Loucy (cell line): Measurements from ENCODE around the gene NCOA7.

ENCODE experiments used
- H2AFZ ChIP-seq: fragments of 200-600 bp; sonication (generic); 2 replicates; pipeline ENCODE4 v1.6.0; 2016; ENCODE audit warnings: antibody characterized with exemption, mild to moderate bottlenecking, low read length, moderate library complexity
- H3F3A ChIP-seq: fragments of 200-600 bp; 2 replicates; pipeline ENCODE4 v1.6.0; 2016; ENCODE audit warnings: antibody characterized with exemption, low read depth, mild to moderate bottlenecking
- H3K27me3 ChIP-seq: fragments of 200-600 bp; sonication (generic); 2 replicates; pipeline ENCODE4 v1.6.1; 2014; ENCODE audit warnings: low read length, mild to moderate bottlenecking; ENCODE audit not compliant: insufficient read depth, poor library complexity, severe bottlenecking
- H3K36me3 ChIP-seq: fragments of 200-600 bp; sonication (generic); 2 replicates; pipeline ENCODE4 v1.6.1; 2016; ENCODE audit warnings: low read length; ENCODE audit not compliant: insufficient read depth
- H3K4me1 ChIP-seq: fragments of 200-600 bp; sonication (generic); 2 replicates; pipeline ENCODE4 v1.5.1; 2014; ENCODE audit warnings: low read length, mild to moderate bottlenecking; ENCODE audit not compliant: insufficient read depth, poor library complexity, severe bottlenecking
- H3K4me2 ChIP-seq: fragments of 200-600 bp; sonication (generic); 2 replicates; pipeline ENCODE4 v1.6.0; 2014; ENCODE audit warnings: antibody characterized with exemption, low read length, low read depth, mild to moderate bottlenecking; ENCODE audit not compliant: poor library complexity, severe bottlenecking
- H3K4me3 ChIP-seq: fragments of 200-600 bp; sonication (generic); 2 replicates; pipeline ENCODE4 v1.5.1; 2014; ENCODE audit warnings: low read length, mild to moderate bottlenecking, mixed read lengths; ENCODE audit not compliant: poor library complexity, severe bottlenecking
- H3K79me2 ChIP-seq: fragments of 200-600 bp; sonication (generic); 2 replicates; pipeline ENCODE4 v1.6.1; 2014; ENCODE audit warnings: low read length; ENCODE audit not compliant: insufficient read depth
- H3K9ac ChIP-seq: fragments of 200-600 bp; sonication (generic); 2 replicates; pipeline ENCODE4 v1.6.0; 2014; ENCODE audit warnings: mild to moderate bottlenecking, low read depth, low read length, moderate library complexity; ENCODE audit not compliant: poor library complexity, severe bottlenecking
- H3K9me2 ChIP-seq: fragments of 200-600 bp; sonication (generic); replicated peaks from 2 replicates; pipeline ENCODE4 v1.6.1; 2016; ENCODE audit warnings: low read depth, low read length, mixed read lengths
- H3K9me3 ChIP-seq: fragments of 200-600 bp; sonication (generic); 2 replicates; pipeline ENCODE4 v1.6.1; 2014; ENCODE audit warnings: mild to moderate bottlenecking, antibody characterized with exemption, low read length, low read depth; ENCODE audit not compliant: insufficient read depth
- H4K20me1 ChIP-seq: fragments of 200-600 bp; sonication (generic); 2 replicates; pipeline ENCODE4 v1.6.0; 2014; ENCODE audit warnings: antibody characterized with exemption, low read length, mild to moderate bottlenecking; ENCODE audit not compliant: insufficient read depth, poor library complexity, severe bottlenecking
- CTCF ChIP-seq: fragments of 200-600 bp; sonication (generic); conservative IDR thresholded peaks from 2 replicates; pipeline ENCODE4 v1.5.1; 2014; ENCODE audit warnings: mild to moderate bottlenecking, antibody characterized with exemption, low read length
- EZH2phosphoT487 ChIP-seq: fragments of 200-600 bp; IDR thresholded peaks from 2 replicates; pipeline ENCODE4 v1.6.1; 2018; ENCODE audit warnings: antibody characterized with exemption, mild to moderate bottlenecking, moderate library complexity, borderline replicate concordance

NCOA7 gene

DNA sequence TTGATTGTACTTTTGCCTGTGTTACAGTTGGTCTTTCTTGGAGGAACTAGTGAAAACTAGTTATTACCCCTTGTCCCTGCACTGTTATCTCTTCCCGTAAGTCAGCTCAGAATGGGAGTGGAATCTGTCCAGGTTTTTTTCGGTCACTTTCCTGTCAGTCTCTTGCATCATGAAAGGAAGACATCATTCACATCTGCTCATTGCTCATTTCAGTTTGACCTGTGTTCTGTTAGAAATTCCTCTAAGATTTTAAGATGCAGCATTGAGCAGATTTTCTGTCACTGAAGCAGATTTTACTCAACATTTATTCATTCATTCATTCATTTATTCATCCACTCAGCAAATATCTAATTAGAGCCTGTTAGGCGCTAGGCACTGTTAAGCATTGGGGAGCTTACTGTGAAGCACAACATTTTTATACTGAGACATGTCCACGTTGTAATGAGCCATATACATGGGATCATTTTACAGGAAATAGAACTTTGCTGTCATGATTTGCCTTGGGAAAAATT, 132.7 kb downstream of the NCOA7 start:
- peaks cover 45% of the 10 kb centered on the region for H3K4me1 ChIP-seq
- H3K4me2 ChIP-seq: peak overlapping the region; percentile 65

GRCh38 chr6:125924169-125924568, 133.4 kb downstream of the NCOA7 start:
- H4K20me1 ChIP-seq: no peaks in the 10 kb centered on the region
- no peak overlapping the region for H2AFZ ChIP-seq
- H3F3A ChIP-seq: peaks cover 3% of the 10 kb centered on the region; the same call in 1 of the 2 replicates
- TF ChIP-seq EZH2phosphoT487 (no peak), CTCF (no peak)
- H3K36me3 ChIP-seq: peaks cover 47% of the 10 kb centered on the region; the same call in 1 of the 2 replicates
- H3K9ac ChIP-seq: peak overlapping the region; percentile 56
- no peaks in the 10 kb centered on the region for H3K27me3 ChIP-seq
- peaks cover 38% of the 10 kb centered on the region for H3K4me1 ChIP-seq
- no peaks in the 10 kb centered on the region for H3K79me2 ChIP-seq
- no peaks in the 10 kb centered on the region for H3K9me3 ChIP-seq
- H3K4me2 ChIP-seq: peak overlapping the region; percentile 65
- no peaks in the 10 kb centered on the region for H3K9me2 ChIP-seq
- H3K4me3 ChIP-seq: peak overlapping the region; percentile 52

More for the DNA sequence above, 132.7 kb downstream of the NCOA7 start:
- peak overlapping the region; percentile 56 for H3K9ac ChIP-seq
- peaks cover 4% of the 10 kb centered on the region; the same call in 1 of the 2 replicates for H3F3A ChIP-seq
- H4K20me1 ChIP-seq: no peaks in the 10 kb centered on the region
- no peaks in the 10 kb centered on the region for H3K27me3 ChIP-seq
- H3K79me2 ChIP-seq: no peaks in the 10 kb centered on the region
- TF ChIP-seq EZH2phosphoT487 (no peak), CTCF (no peak)
- H3K9me2 ChIP-seq: no peaks in the 10 kb centered on the region
- peaks cover 41% of the 10 kb centered on the region; the same call in 1 of the 2 replicates for H3K36me3 ChIP-seq
- peak overlapping the region; percentile 52 for H3K4me3 ChIP-seq
- no peaks in the 10 kb centered on the region for H3K9me3 ChIP-seq
- no peak overlapping the region for H2AFZ ChIP-seq

DNA sequence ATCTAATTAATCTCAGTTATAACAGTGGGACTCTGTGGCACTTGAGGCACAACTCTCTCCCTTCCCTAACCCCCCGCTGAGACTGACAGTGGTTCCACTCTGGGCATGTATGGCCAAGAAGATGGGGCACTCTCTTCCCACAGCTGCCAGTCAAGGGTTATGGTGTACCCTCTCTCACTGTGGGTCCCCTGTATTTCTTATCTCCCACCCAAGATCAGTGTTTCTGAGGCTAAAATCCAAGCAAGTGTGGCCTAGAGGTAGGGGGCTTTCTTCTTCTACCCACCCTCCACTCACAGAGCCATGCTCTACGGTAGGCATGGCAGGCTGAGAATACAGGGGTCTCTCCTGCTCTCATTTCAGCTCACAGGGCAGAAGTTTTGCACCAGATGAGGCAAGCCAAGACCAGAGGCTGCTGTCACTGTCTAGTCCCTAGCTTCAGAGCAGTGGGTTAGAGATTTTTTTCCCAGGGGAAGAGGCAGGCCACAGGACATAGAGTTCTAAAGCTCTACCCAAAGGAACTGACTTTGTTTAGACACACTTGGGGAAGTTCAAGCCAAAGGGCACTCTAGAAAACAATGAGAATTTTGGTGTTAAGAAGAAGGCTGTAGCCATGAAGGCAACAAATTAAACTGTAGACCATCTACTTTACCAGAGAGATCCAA, 134.1 kb downstream of the NCOA7 start:
- H3K36me3 ChIP-seq: peaks cover 49% of the 10 kb centered on the region; the same call in 1 of the 2 replicates
- TF ChIP-seq EZH2phosphoT487 (no peak), CTCF (no peak)
- H3K4me1 ChIP-seq: peaks cover 31% of the 10 kb centered on the region
- H3K9ac ChIP-seq: peak overlapping the region; percentile 56
- peak overlapping the region; percentile 65 for H3K4me2 ChIP-seq
- H3K9me3 ChIP-seq: no peaks in the 10 kb centered on the region
- H3K9me2 ChIP-seq: no peaks in the 10 kb centered on the region
- H3F3A ChIP-seq: no peaks in the 10 kb centered on the region
- no peaks in the 10 kb centered on the region for H3K27me3 ChIP-seq
- H2AFZ ChIP-seq: no peak overlapping the region
- peak overlapping the region; percentile 36 for H3K4me3 ChIP-seq
- no peaks in the 10 kb centered on the region for H3K79me2 ChIP-seq
- no peaks in the 10 kb centered on the region for H4K20me1 ChIP-seq
